GM19463 (cell line): ENCODE results near the gene ADORA1.

Source experiments
- ATAC-seq: cut with Tn5 transposase; IDR thresholded peaks from one replicate; pipeline ENCODE4 v1.9.1; 2021; ENCODE audit warnings: mild to moderate bottlenecking, moderate library complexity; ENCODE audit not compliant: unreplicated experiment

The ADORA1 gene

GRCh38 chr1:203171341-203172183 is 44.0 kb downstream of the ADORA1 start:
- ATAC-seq, result no peak

- no peak for ATAC-seq
Measured at GRCh38 chr1:203172184-203173010, 44.9 kb downstream of the ADORA1 start.

GRCh38 chr1:203173011-203173555 is 45.6 kb downstream of the ADORA1 start:
- ATAC-seq, result no peak

- ATAC-seq, result peak; percentile 94
Measured at GRCh38 chr1:203173566-203173965, 46.0 kb downstream of the ADORA1 start.

GRCh38 chr1:203174324-203174985 is 46.9 kb downstream of the ADORA1 start:
- no peak for ATAC-seq

GRCh38 chr1:203175237-203175826 is 47.8 kb downstream of the ADORA1 start, which contains the start of gene MYBPH:
MYBPH (minus strand) TSS chr1:203175826; CDS start chr1:203175755, 71 bp downstream.
- ATAC-seq, result no peak

GRCh38 chr1:203175827-203176241 is 48.3 kb downstream of the ADORA1 start:
- no peak for ATAC-seq

GRCh38 chr1:203176273-203177035 is 48.9 kb downstream of the ADORA1 start:
- no peak for ATAC-seq

- ATAC-seq, result no peak
Measured at GRCh38 chr1:203177036-203177405, 49.5 kb downstream of the ADORA1 start.

GRCh38 chr1:203177470-203178039 is 50.0 kb downstream of the ADORA1 start:
- ATAC-seq, result no peak

- ATAC-seq, result no peak
Measured at GRCh38 chr1:203178083-203178482, 50.6 kb downstream of the ADORA1 start.

GRCh38 chr1:203178821-203179666 is 51.5 kb downstream of the ADORA1 start:
- no peak for ATAC-seq

- ATAC-seq, result no peak
Measured at GRCh38 chr1:203179667-203180005, 52.1 kb downstream of the ADORA1 start.

GRCh38 chr1:203180611-203181330 is 53.2 kb downstream of the ADORA1 start:
- no peak for ATAC-seq

GRCh38 chr1:203181586-203182386 is 54.3 kb downstream of the ADORA1 start:
- no peak for ATAC-seq

GRCh38 chr1:203182387-203182953 is 54.9 kb downstream of the ADORA1 start:
- ATAC-seq, result no peak

GRCh38 chr1:203183828-203184227 is 56.3 kb downstream of the ADORA1 start:
- ATAC-seq, result no peak
